Measurements from ENCODE around the gene ARL1. TPM values are rescaled to one million over a fixed set of nuclear protein-coding genes. Genes with fewer than 3 reads are reported as not detected.
"Not testable (repeated sequence)": the region's sequence is repeated elsewhere in the genome, so short reads cannot be mapped to it uniquely, and the experiment has no call there.

ARL1 gene
- total RNA-seq, 2 experiments from 2014 or later = 44.1 to 48.4 TPM

GRCh38 chr12:101391181-101391580 is 16.4 kb downstream of the ARL1 start:
- H3K36me3 Mint-ChIP-seq (ENCODE audit: low read depth) = peaks cover 54% of the 10 kb centered on the region
- intact Hi-C loops (cut with micrococcal nuclease); CTCF ChIA-PET: not testable (repeated sequence)

GRCh38 chr12:101379149-101379548 is 28.4 kb downstream of the ARL1 start:
- intact Hi-C loops (cut with micrococcal nuclease) = no loop called here
- Mint-ChIP-seq H3K27ac (no peak overlapping the region), H3K4me1 (ENCODE audit: low read depth) (peaks cover 6% of the 10 kb centered on the region), H3K9me3 (no peaks in the 10 kb centered on the region), H3K27me3 (ENCODE audit: low read depth) (no peaks in the 10 kb centered on the region), H3K4me3 (no peak overlapping the region), H3K36me3 (ENCODE audit: low read depth) (peaks cover 54% of the 10 kb centered on the region)
- DNase-seq = no peak
- CTCF ChIA-PET = no interaction called here

More at GRCh38 chr12:101391181-101391580, 16.4 kb downstream of the ARL1 start:
- not testable (repeated sequence) for H3K4me3 Mint-ChIP-seq; H3K27me3 Mint-ChIP-seq (ENCODE audit: low read depth); H3K27ac Mint-ChIP-seq; H3K4me1 Mint-ChIP-seq (ENCODE audit: low read depth); H3K9me3 Mint-ChIP-seq; DNase-seq

- Mint-ChIP-seq H3K4me3 (no peak overlapping the region), H3K36me3 (ENCODE audit: low read depth) (peaks cover 48% of the 10 kb centered on the region), H3K27me3 (ENCODE audit: low read depth) (no peaks in the 10 kb centered on the region)
These were observed 32.0 kb downstream of the ARL1 start for GRCh38 chr12:101375573-101375972.

GRCh38 chr12:101372431-101372830 is 35.1 kb downstream of the ARL1 start:
- Mint-ChIP-seq H3K27ac (no peak overlapping the region), H3K27me3 (ENCODE audit: low read depth) (no peaks in the 10 kb centered on the region), H3K4me3 (no peak overlapping the region), H3K9me3 (no peaks in the 10 kb centered on the region), H3K36me3 (ENCODE audit: low read depth) (peaks cover 42% of the 10 kb centered on the region), H3K4me1 (ENCODE audit: low read depth) (peaks cover 6% of the 10 kb centered on the region)
- no peak for DNase-seq
- CTCF ChIA-PET = interaction anchor here (1.9 kb wide), 1 partner anchor 49 kb away, joined by 5 read pairs; no protein-coding TSS in a partner anchor
- intact Hi-C loops (cut with micrococcal nuclease) = no loop called here

More at GRCh38 chr12:101375573-101375972, 32.0 kb downstream of the ARL1 start:
- CTCF ChIA-PET = no interaction called here
- H3K9me3 Mint-ChIP-seq = no peaks in the 10 kb centered on the region
- intact Hi-C loops (cut with micrococcal nuclease) = no loop called here
- DNase-seq = no peak
- H3K4me1 Mint-ChIP-seq (ENCODE audit: low read depth) = peaks cover 6% of the 10 kb centered on the region
- H3K27ac Mint-ChIP-seq = peak overlapping the region; percentile 39

GRCh38 chr12:101368016-101368415 is 39.6 kb downstream of the ARL1 start:
- Mint-ChIP-seq H3K4me3 (no peak overlapping the region), H3K36me3 (ENCODE audit: low read depth) (peaks cover 44% of the 10 kb centered on the region), H3K4me1 (ENCODE audit: low read depth) (peaks cover 2% of the 10 kb centered on the region), H3K27ac (no peak overlapping the region), H3K27me3 (ENCODE audit: low read depth) (no peaks in the 10 kb centered on the region), H3K9me3 (no peaks in the 10 kb centered on the region)
- CTCF ChIA-PET = no interaction called here
- no peak for DNase-seq
- intact Hi-C loops (cut with micrococcal nuclease) = no loop called here

GRCh38 chr12:101361455-101361854 is 46.1 kb downstream of the ARL1 start:
- Mint-ChIP-seq H3K27me3 (ENCODE audit: low read depth) (no peaks in the 10 kb centered on the region), H3K9me3 (no peaks in the 10 kb centered on the region)
- CTCF ChIA-PET = no interaction called here

GRCh38 chr12:101356794-101357193 is 50.8 kb downstream of the ARL1 start:
- intact Hi-C loops (cut with micrococcal nuclease) = no loop called here
- H3K4me1 Mint-ChIP-seq (ENCODE audit: low read depth) = no peaks in the 10 kb centered on the region
- no peaks in the 10 kb centered on the region for H3K27me3 Mint-ChIP-seq (ENCODE audit: low read depth)
- H3K36me3 Mint-ChIP-seq (ENCODE audit: low read depth) = peaks cover 45% of the 10 kb centered on the region
- no peak overlapping the region for H3K4me3 Mint-ChIP-seq
- no peak for DNase-seq
- H3K9me3 Mint-ChIP-seq = no peaks in the 10 kb centered on the region
- no peak overlapping the region for H3K27ac Mint-ChIP-seq
- CTCF ChIA-PET = interaction anchor here (0.9 kb wide), 1 partner anchor 34 kb away, joined by 3 read pairs; no protein-coding TSS in a partner anchor

More at GRCh38 chr12:101361455-101361854, 46.1 kb downstream of the ARL1 start:
- Mint-ChIP-seq H3K4me1 (ENCODE audit: low read depth) (peaks cover 2% of the 10 kb centered on the region), H3K36me3 (ENCODE audit: low read depth) (peaks cover 49% of the 10 kb centered on the region), H3K27ac (no peak overlapping the region), H3K4me3 (no peak overlapping the region)
- intact Hi-C loops (cut with micrococcal nuclease) = no loop called here
- DNase-seq = no peak

GRCh38 chr12:101351682-101352081 is 55.9 kb downstream of the ARL1 start:
- Mint-ChIP-seq H3K4me1 (ENCODE audit: low read depth) (no peaks in the 10 kb centered on the region), H3K36me3 (ENCODE audit: low read depth) (peaks cover 52% of the 10 kb centered on the region), H3K27ac (no peak overlapping the region), H3K27me3 (ENCODE audit: low read depth) (no peaks in the 10 kb centered on the region), H3K4me3 (no peak overlapping the region), H3K9me3 (peaks cover 4% of the 10 kb centered on the region)
- CTCF ChIA-PET = no interaction called here
- intact Hi-C loops (cut with micrococcal nuclease) = no loop called here
- no peak for DNase-seq

- Mint-ChIP-seq H3K4me1 (ENCODE audit: low read depth) (no peaks in the 10 kb centered on the region), H3K4me3 (no peak overlapping the region), H3K27me3 (ENCODE audit: low read depth) (no peaks in the 10 kb centered on the region), H3K9me3 (peaks cover 2% of the 10 kb centered on the region), H3K27ac (no peak overlapping the region), H3K36me3 (ENCODE audit: low read depth) (peaks cover 41% of the 10 kb centered on the region)
- CTCF ChIA-PET = no interaction called here
- no peak for DNase-seq
- intact Hi-C loops (cut with micrococcal nuclease) = no loop called here
These were observed 63.7 kb downstream of the ARL1 start for GRCh38 chr12:101343893-101344292.

Other genes with a start within 250 kb of the ARL1 start
- gene SLC5A8, start 197.5 kb downstream of the ARL1 start, total RNA-seq = not detected
- 10 to 100 TPM; 15.8 to 16.8 TPM for gene UTP20, start 127.7 kb downstream of the ARL1 start, total RNA-seq
- not detected for gene SPIC, start 67.6 kb upstream of the ARL1 start, total RNA-seq
- gene MYBPC1, start 187.2 kb upstream of the ARL1 start, total RNA-seq = not detected

All from activated naive CD4-positive, alpha-beta T cell treated with anti-CD3 and anti-CD28 coated beads for 36 hours (primary cell).